ENCODE results near the gene SNX13.
A peak's percentile ranks its signal among the peaks of the same experiment; 100 is the strongest.
"Not testable (repeated sequence)": the region's sequence is repeated elsewhere in the genome, so short reads cannot be mapped to it uniquely, and the experiment has no call there.

Gene SNX13

DNA sequence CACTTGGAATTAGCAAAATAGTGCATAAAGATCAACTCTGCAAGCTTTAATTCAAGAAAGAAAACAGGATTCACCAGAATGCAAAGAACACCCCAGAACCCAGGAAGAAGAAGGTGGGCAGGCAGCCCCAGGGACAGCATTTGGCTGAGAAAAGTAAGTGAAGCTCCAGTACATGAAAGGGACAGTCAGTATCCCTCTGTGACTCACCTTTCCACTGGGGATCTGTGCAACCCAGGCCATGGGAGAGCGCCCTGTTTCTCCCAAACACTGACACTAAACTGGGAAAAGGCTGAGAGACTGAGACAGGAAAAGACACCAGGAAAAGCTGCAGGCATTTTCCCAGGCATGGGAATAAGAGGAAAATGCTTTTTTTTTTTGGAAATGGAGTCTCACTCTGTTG is 28.2 kb downstream of the SNX13 start:
- no peak for DNase-seq (ENCODE audit: low read depth)

GRCh38 chr7:17910377-17910776 is 29.9 kb downstream of the SNX13 start:
- no peak for DNase-seq (ENCODE audit: low read depth)

GRCh38 chr7:17909310-17909709 is 31.0 kb downstream of the SNX13 start:
- not testable (repeated sequence) for DNase-seq (ENCODE audit: low read depth)

- no peak for DNase-seq (ENCODE audit: low read depth)
Observed at GRCh38 chr7:17907014-17907413, 33.3 kb downstream of the SNX13 start.

- DNase-seq (ENCODE audit: low read depth) = no peak
Observed at GRCh38 chr7:17903337-17903736, 37.0 kb downstream of the SNX13 start.

DNA sequence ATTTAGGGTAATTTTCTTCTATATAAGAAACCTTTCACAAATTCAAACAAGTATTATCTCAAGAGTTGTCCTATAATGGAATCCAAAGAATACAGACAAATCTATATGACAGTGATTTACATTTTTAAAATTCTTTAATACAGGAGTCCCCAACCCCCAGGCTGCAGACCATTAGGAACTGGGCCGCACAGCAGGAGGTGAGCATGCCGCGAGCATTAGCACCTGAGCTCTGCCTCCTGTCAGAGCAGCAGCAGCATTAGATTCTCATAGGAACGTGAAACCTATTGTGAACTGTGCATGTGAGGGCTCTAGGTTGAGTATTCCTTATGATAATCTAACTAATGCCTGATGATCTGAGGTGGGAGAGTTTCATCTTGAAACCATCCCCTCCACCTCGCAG is 37.7 kb downstream of the SNX13 start:
- DNase-seq (ENCODE audit: low read depth) = no peak

- DNase-seq (ENCODE audit: low read depth) = no peak
Observed at GRCh38 chr7:17900464-17900863, 39.8 kb downstream of the SNX13 start.

DNA sequence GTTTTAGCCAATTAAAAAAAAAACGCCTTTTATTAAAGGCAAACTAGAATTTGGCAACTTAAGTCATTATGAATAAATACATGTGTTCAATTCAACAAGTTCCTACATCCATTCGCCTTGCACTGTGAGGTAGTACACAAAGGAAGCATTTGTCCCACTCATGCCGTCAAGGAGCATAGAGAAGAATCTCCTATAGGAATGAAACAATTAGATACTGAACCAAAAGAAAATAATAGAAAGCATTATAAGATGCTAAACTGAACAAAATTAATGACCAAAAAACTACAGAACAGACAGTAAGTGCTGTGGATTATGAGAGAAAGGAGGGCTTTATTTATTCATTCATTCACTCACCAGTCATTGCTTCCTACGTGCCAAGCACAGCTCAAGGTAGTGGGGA is 42.2 kb downstream of the SNX13 start:
- no peak for DNase-seq (ENCODE audit: low read depth)

DNA sequence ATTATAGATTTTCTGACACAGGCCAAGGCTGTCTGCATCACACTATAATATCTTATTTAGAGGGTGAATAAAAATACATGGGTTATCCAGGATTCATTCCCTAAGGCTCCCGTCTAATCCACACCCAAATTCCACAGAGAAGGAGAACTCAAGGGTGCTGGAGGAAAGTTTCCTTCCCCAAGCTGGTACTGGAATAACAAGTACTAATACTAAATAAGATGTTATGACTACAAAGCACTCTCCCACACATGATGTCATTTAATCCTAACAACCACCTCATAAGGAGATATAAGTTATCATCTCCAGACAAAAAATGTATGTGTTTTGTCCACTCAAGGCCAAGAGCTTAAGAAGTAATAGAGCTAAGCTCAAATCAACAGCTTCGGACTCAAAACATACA is 53.0 kb downstream of the SNX13 start:
- DNase-seq (ENCODE audit: low read depth) = peak; percentile 80

- no peak for DNase-seq (ENCODE audit: low read depth)
Observed at GRCh38 chr7:17882685-17883084, 57.6 kb downstream of the SNX13 start.

- DNase-seq (ENCODE audit: low read depth) = no peak
Observed at GRCh38 chr7:17879075-17879661, 61.1 kb downstream of the SNX13 start.

DNA sequence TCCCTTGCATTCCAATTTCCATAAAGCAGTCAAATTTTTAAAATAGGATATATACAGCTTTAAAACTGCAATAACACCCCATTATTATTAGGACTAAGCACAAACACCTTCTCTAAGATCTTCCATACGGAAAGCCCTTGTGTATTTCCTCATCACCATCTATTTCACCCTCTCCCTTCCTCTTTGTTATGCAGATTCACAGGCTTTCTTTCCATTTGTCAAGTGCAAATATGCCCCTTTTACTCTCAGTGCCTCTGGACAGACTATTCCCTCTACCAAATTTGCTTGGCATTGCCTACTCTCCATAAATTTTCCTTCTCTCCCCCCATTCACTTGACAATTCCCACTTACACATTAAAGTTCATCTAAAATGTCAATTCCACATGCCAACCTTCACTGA is 61.7 kb downstream of the SNX13 start:
- DNase-seq (ENCODE audit: low read depth) = no peak

- DNase-seq (ENCODE audit: low read depth) = no peak
Observed at GRCh38 chr7:17871815-17872533, 68.3 kb downstream of the SNX13 start.

- DNase-seq (ENCODE audit: low read depth) = no peak
Observed at GRCh38 chr7:17870406-17870805, 69.9 kb downstream of the SNX13 start.

DNA sequence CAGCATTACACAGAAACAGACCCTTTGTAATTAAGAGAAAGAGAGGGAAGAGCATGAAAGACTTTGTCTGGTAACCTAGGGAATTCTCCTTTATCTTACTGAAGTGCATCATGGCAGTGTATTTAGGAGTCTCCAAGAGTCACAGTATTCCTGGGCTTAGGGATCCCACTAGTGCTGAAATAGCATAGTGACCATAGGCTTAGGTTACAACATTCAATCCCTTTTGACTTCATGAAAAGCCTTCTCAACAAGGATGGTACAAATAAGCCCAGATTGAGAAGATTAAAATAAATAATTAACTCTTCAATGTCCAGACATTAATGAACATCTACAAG is 76.5 kb downstream of the SNX13 start:
- DNase-seq (ENCODE audit: low read depth) = no peak

DNA sequence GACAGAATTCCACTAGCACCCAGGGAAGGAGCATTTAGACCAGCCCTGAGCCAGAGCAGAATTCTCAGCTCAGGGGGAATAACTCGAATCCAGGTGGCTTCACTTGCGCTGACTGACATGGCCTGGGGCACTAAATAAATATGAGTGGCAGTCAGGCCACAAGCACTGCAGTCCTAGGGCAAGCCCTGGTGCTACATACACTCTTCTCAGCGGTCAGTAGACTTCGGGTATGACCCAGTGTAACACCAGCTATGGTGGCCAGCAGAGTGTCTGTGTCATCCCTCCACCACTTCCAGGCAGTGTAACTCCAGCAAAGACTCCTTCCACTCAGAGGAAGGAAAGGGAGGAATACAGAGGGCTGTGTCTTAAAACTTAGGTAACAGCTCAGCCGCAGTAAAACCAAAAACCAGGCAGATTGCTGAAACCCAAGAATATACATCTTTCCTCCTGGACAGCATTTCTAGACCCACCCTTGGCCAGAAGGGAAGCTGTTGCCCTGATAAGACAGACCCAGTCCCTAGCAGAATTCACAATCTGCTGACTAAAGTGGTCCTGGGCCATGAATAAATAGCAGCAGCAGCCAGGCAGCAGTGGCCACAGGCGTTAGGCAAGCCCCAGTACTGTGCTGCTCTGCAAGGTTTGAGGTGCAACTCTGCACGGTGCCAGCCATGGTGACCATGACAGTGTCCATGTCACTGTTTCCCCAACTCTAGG is 77.0 kb downstream of the SNX13 start:
- DNase-seq (ENCODE audit: low read depth) = no peak

DNA sequence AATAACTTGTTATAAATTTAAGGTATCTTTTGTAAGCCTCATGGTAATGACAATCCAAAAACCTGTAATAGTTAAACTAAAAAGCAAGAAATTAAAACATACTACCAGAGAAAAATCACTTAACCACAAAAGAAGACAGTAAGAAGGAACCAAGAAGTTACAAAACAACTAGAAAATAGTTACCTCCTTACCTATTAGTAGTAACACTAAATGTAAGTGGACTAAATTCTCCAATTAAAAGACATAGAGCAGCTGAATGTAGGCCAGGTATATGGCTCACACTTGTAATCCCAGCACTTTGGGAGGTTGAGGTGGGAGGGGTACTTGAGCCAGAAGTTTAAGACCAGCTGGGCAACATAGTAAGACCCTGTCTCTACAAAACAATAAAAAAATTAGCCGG is 84.0 kb downstream of the SNX13 start:
- DNase-seq (ENCODE audit: low read depth) = no peak

- DNase-seq (ENCODE audit: low read depth) = no peak
Observed at GRCh38 chr7:17855202-17855601, 85.1 kb downstream of the SNX13 start.

DNA sequence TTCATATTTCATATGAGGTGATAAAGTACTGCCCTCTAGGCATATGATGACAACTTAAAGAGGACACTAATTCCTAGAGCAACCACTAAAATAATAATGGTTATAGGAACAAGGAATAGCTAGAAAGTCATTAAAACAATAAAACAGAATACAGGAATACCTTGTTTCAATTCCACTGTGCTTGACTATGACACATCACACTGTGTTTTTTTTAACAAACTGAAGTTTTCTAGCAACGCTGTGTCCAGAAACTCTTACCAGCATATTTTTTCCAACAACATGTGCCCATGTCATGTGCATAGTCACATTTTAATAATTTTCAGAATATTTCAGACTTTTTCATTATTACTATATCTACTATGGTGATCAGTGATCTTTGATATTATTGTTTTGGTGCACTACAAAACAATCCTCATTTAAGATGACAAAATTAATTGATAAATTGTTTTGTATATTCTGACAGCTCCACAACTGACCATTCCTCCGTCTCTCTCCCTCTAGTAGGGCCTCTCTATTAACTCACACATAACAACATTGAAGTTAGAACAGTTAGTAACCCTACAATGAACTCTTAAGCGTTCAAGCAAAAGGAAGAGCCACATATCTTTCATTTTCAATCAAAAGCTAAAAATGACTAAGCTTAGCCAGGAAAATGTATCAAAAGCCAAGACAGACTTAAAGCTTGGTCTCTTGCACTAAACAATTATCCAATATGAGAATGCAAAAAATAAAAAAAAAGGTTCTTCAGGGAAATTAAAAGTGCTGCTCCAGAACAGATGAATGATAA is 85.8 kb downstream of the SNX13 start:
- DNase-seq (ENCODE audit: low read depth) = no peak

- DNase-seq (ENCODE audit: low read depth) = no peak
Observed at GRCh38 chr7:17852361-17852760, 87.9 kb downstream of the SNX13 start.

GRCh38 chr7:17849504-17849903 is 90.8 kb downstream of the SNX13 start:
- DNase-seq (ENCODE audit: low read depth) = peak; percentile 81

GRCh38 chr7:17848516-17848915 is 91.8 kb downstream of the SNX13 start:
- no peak for DNase-seq (ENCODE audit: low read depth)

DNA sequence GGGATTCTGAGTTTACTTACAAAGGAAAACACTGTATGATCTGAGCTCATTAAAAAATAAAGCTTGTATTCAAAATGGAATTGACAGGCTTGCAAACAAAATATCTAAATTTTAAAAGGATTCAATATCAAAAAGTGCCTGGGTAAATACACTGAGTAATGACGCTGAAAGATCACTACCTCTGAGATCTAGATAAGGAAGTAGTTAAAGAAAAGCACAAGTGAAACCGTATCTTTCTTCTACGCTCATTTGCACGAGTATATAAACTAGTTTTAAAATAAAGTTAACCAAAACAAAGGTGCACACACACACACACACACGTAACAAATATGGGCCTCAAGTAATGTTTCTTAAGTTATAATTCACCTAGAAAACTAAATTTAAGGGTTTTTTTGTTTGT is 93.4 kb downstream of the SNX13 start:
- no peak for DNase-seq (ENCODE audit: low read depth)
